ENCODE results near the gene SUGCT.

DNA sequence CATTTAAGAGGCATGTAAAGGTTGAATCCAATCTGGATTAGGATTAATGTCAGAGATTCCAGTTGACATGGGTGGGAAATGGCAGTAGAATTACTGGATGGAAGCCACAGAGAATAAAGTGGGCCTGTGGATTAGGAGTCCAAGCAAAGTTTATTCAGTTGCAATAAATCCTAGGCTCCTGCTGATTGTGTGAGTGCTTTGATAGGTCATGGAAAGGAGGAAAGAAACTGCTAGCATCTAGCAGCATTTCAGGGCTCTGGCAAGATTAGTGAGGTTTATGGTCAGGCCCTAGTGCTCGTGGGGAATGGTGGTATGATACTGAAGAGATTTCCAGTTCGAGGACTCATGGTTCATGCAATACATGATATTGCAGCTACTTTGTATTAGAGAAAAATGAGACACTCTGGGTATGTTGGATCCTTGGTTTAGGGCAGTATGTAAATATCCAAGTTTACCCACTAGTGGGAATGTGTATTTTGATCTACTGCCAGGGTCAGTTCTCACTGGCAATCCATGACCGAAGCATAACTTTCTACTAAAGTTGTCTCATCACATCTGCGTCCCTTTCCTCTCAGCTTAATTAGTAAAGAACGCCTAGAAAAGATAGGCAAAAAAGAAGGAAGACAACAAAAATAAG lies 235.0 kb downstream of the SUGCT start:
- TF ChIP-seq EZH2 (IDR thresholded peaks at IDR 0.05; ENCODE audit: borderline replicate concordance, low read depth, low read length): no peak
- TF ChIP-seq SIN3A (IDR thresholded peaks at IDR 0.05; ENCODE audit: borderline replicate concordance in 2 of 2, control insufficient read depth in 1 of 2, low read depth in 2 of 2, low read length in 2 of 2): no peak
- TF ChIP-seq, protein P1, sequence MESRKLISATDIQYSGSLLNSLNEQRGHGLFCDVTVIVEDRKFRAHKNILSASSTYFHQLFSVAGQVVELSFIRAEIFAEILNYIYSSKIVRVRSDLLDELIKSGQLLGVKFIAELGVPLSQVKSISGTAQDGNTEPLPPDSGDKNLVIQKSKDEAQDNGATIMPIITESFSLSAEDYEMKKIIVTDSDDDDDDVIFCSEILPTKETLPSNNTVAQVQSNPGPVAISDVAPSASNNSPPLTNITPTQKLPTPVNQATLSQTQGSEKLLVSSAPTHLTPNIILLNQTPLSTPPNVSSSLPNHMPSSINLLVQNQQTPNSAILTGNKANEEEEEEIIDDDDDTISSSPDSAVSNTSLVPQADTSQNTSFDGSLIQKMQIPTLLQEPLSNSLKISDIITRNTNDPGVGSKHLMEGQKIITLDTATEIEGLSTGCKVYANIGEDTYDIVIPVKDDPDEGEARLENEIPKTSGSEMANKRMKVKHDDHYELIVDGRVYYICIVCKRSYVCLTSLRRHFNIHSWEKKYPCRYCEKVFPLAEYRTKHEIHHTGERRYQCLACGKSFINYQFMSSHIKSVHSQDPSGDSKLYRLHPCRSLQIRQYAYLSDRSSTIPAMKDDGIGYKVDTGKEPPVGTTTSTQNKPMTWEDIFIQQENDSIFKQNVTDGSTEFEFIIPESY (CRISPR knock-in tag; IDR thresholded peaks at IDR 0.05): no peak
- TF ChIP-seq, protein P2, sequence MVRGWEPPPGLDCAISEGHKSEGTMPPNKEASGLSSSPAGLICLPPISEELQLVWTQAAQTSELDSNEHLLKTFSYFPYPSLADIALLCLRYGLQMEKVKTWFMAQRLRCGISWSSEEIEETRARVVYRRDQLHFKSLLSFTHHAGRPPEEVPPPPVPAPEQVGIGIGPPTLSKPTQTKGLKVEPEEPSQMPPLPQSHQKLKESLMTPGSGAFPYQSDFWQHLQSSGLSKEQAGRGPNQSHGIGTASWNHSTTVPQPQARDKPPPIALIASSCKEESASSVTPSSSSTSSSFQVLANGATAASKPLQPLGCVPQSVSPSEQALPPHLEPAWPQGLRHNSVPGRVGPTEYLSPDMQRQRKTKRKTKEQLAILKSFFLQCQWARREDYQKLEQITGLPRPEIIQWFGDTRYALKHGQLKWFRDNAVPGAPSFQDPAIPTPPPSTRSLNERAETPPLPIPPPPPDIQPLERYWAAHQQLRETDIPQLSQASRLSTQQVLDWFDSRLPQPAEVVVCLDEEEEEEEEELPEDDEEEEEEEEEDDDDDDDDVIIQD (CRISPR knock-in tag; IDR thresholded peaks at IDR 0.05): no peak
- TF ChIP-seq SP2 (IDR thresholded peaks at IDR 0.05; ENCODE audit: extremely low read depth, low read depth, low read length, poor library complexity, severe bottlenecking): no peak
- TF ChIP-seq, protein P3, sequence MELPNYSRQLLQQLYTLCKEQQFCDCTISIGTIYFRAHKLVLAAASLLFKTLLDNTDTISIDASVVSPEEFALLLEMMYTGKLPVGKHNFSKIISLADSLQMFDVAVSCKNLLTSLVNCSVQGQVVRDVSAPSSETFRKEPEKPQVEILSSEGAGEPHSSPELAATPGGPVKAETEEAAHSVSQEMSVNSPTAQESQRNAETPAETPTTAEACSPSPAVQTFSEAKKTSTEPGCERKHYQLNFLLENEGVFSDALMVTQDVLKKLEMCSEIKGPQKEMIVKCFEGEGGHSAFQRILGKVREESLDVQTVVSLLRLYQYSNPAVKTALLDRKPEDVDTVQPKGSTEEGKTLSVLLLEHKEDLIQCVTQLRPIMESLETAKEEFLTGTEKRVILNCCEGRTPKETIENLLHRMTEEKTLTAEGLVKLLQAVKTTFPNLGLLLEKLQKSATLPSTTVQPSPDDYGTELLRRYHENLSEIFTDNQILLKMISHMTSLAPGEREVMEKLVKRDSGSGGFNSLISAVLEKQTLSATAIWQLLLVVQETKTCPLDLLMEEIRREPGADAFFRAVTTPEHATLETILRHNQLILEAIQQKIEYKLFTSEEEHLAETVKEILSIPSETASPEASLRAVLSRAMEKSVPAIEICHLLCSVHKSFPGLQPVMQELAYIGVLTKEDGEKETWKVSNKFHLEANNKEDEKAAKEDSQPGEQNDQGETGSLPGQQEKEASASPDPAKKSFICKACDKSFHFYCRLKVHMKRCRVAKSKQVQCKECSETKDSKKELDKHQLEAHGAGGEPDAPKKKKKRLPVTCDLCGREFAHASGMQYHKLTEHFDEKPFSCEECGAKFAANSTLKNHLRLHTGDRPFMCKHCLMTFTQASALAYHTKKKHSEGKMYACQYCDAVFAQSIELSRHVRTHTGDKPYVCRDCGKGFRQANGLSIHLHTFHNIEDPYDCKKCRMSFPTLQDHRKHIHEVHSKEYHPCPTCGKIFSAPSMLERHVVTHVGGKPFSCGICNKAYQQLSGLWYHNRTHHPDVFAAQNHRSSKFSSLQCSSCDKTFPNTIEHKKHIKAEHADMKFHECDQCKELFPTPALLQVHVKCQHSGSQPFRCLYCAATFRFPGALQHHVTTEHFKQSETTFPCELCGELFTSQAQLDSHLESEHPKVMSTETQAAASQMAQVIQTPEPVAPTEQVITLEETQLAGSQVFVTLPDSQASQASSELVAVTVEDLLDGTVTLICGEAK (IDR thresholded peaks at IDR 0.05): no peak
- TF ChIP-seq, protein P3 (CRISPR knock-in tag; IDR thresholded peaks at IDR 0.05): no peak
- TF ChIP-seq, protein P4, sequence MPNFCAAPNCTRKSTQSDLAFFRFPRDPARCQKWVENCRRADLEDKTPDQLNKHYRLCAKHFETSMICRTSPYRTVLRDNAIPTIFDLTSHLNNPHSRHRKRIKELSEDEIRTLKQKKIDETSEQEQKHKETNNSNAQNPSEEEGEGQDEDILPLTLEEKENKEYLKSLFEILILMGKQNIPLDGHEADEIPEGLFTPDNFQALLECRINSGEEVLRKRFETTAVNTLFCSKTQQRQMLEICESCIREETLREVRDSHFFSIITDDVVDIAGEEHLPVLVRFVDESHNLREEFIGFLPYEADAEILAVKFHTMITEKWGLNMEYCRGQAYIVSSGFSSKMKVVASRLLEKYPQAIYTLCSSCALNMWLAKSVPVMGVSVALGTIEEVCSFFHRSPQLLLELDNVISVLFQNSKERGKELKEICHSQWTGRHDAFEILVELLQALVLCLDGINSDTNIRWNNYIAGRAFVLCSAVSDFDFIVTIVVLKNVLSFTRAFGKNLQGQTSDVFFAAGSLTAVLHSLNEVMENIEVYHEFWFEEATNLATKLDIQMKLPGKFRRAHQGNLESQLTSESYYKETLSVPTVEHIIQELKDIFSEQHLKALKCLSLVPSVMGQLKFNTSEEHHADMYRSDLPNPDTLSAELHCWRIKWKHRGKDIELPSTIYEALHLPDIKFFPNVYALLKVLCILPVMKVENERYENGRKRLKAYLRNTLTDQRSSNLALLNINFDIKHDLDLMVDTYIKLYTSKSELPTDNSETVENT (CRISPR knock-in tag; IDR thresholded peaks at IDR 0.05): no peak
- TF ChIP-seq KDM5B (IDR thresholded peaks at IDR 0.05; ENCODE audit: insufficient replicate concordance, low read depth, low read length): no peak
- TF ChIP-seq, protein P5, sequence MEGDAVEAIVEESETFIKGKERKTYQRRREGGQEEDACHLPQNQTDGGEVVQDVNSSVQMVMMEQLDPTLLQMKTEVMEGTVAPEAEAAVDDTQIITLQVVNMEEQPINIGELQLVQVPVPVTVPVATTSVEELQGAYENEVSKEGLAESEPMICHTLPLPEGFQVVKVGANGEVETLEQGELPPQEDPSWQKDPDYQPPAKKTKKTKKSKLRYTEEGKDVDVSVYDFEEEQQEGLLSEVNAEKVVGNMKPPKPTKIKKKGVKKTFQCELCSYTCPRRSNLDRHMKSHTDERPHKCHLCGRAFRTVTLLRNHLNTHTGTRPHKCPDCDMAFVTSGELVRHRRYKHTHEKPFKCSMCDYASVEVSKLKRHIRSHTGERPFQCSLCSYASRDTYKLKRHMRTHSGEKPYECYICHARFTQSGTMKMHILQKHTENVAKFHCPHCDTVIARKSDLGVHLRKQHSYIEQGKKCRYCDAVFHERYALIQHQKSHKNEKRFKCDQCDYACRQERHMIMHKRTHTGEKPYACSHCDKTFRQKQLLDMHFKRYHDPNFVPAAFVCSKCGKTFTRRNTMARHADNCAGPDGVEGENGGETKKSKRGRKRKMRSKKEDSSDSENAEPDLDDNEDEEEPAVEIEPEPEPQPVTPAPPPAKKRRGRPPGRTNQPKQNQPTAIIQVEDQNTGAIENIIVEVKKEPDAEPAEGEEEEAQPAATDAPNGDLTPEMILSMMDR (IDR thresholded peaks at IDR 0.05 in 2 of 3, conservative IDR thresholded peaks at IDR 0.05 in 1 of 3; ENCODE audit: insufficient read depth in 2 of 3, low read depth in 1 of 3, low read length in 3 of 3): no peak
- no peak for TF ChIP-seq PML (IDR thresholded peaks at IDR 0.05; ENCODE audit: low read length)
- no peak for TF ChIP-seq CBX1 (IDR thresholded peaks at IDR 0.05; ENCODE audit: low read depth)
- no peak for TF ChIP-seq PHTF2 (CRISPR knock-in tag; IDR thresholded peaks at IDR 0.05)
- TF ChIP-seq CEBPB (tag; IDR thresholded peaks at IDR 0.05): no peak

All from K562 (cell line).